Fibroblast of skin of left biceps (primary cell): ENCODE data around the gene ARMC2.
"Not testable (repeated sequence)": the region's sequence is repeated elsewhere in the genome, so short reads cannot be mapped to it uniquely, and the experiment has no call there.

Source experiments
- DNase-seq, 2 experiments: peaks; one replicate each; pipeline ENCODE4 v3.0.0-alpha.2; 2013; ENCODE audit warnings: low read depth in 2 of 2

Gene ARMC2

GRCh38 chr6:108870357-108870756 is 22.1 kb downstream of the ARMC2 start:
- no peak for DNase-seq

DNA sequence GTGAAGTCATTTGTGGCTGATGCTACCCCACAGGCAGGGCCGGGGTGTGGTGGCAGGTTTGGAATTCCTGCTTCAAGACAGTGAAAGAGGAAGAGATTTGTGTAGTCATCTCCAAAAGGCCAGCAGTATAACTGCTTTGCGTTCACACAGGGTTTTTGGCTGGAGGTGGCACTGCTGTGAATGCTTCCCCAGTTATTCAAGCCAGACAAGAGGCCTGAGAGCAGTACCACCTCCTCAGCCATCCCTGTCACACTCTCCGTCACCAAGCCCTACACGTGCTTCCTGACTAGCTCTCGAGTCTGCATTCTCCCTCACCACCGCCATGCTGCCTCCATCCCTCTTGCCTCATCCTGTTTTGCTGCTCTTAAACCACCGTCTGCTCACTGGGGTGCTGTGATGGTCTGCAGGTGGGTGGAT is 23.9 kb downstream of the ARMC2 start:
- no peak for DNase-seq

- no peak for DNase-seq
These were observed 24.4 kb downstream of the ARMC2 start for GRCh38 chr6:108872575-108872974.

DNA sequence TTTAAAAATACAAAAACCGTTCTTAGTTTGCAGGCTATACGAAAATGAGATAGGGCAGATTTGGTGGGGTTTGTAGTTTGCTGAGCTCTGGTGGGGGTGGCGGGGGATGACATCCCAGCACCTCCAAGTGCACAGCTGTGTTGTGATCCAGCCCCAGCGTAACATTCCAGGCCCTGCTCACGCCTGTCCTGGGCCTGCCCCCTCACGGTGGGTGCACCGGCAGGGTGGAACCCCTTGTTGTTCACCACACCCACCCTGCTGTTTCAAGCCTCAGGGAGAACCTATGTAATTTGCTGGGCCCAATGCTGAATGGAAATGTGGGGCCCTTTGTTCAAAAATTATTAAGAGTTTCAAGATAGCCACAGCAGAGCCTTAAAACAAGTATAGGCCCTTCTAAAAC is 25.0 kb downstream of the ARMC2 start:
- no peak for DNase-seq

GRCh38 chr6:108873971-108874370 is 25.7 kb downstream of the ARMC2 start:
- DNase-seq = no peak

- no peak for DNase-seq
These were observed 26.4 kb downstream of the ARMC2 start for GRCh38 chr6:108874470-108875160.

DNA sequence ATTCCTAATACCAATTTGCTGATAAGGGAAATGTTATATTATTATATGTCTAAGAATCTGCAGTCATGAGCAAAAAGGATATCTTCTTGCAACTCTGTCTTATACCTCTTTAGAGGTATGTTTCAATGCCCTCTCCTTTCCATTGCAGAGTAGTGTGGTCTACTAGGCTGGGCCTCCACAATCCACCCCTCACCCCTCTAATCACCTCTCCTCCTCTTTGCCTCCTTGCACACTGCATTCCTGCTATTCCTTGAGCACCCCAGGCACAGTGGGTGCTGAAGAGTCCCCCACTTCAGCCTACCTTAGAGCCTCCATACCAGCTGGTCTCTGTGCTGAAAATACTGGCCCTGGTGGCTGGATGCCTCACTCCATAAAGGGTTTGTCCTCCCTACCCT is 26.9 kb downstream of the ARMC2 start:
- DNase-seq = no peak

GRCh38 chr6:108877046-108877751 is 29.0 kb downstream of the ARMC2 start:
- peak; percentile 39 to 45 for DNase-seq

DNA sequence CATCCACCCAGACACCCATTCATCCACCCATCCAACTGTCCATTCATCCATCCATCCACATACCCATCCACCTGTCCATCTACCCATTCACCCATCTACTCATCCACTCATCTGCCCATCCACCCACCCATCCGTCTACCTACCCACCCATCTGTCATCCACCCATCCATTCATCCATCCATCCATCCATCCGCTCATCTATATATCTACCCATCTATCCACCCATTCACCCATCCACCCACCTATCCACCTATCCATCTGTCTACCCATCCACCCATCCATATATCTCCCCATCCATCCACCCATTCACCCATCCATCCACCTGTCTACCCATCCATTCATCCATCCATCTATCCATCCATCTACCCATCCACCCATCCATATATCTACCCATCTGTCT is 30.7 kb downstream of the ARMC2 start:
- DNase-seq = no peak

- no peak for DNase-seq
These were observed 35.0 kb downstream of the ARMC2 start for GRCh38 chr6:108883172-108883571.

DNA sequence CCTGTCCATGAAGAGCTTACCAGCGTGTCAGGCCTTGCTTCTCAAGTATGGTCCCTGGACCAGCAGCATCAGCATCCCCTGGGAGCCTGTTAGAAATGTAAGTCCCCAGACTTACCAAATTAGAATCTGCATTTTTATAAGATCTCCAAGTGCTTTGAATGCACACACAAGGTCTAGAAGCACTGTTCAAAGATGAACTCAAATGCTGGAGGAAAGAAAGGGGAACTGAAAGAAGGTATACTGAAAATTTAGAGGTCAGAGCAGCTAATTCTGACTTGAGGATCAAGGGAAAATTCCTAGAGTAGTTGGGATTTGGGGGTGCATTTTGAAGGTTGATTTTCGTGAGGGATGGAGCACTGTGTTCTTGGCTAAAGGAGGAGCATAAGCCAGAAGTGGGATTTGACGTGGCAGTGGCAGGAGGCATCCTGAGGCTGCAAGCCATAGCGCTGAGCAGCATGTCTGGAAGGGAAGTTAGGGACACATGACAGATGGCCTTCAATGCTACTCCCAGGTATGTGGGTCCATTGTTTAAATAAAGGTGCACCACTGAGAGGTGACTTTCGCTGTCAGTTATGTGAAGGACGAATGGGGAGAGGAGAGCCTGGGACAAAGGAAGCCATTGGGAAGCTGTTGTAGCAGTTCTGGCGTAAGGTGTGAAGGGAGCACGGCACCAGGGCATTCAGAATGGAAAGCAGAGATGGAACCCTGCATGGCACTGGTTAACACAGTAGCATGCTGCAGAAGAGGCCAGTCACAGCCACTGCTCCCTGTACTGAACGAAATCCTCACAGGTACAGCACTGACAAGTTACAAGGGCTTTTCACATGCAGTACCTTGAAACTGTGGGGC is 36.2 kb downstream of the ARMC2 start:
- no peak for DNase-seq

- DNase-seq = no peak
These were observed 39.8 kb downstream of the ARMC2 start for GRCh38 chr6:108888052-108888451.

DNA sequence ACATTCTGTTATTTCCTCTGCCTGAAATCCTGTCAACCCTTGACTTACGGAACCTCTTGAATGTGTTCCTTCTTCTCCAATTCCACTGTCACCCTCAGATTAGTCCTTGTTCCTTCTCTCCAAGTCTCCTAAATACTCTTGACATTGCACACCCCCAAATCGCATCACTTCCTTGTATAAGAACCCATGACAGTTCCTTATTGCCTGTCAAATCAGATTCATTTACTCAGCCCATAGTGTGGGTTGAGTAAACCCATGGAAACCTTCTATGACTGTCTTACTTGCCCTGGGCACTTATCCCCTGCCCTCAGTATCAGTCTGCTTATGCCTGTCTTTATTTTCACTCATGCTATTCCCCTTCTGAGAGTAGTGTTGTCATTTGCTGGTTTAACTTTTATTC is 40.5 kb downstream of the ARMC2 start:
- no peak for DNase-seq

DNA sequence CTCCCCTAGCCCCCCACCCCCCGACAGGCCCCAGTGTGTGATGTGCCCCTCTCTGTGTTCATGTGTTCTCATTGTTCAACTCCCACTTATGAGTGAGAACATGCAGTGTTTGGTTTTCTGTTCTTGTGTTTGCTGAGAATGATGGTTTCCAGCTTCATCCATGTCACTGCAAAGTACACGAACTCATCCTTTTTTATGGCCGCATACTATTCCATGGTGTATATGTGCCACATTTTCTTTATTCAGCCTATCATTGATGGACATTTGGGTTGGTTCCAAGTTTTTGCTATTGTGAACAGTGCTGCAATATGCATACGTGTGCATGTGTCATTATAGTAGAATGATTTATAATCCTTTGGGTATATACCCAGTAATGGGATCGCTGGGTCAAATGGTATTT is 42.7 kb downstream of the ARMC2 start:
- DNase-seq = not testable (repeated sequence)

GRCh38 chr6:108895571-108895970 is 47.3 kb downstream of the ARMC2 start:
- DNase-seq = no peak

DNA sequence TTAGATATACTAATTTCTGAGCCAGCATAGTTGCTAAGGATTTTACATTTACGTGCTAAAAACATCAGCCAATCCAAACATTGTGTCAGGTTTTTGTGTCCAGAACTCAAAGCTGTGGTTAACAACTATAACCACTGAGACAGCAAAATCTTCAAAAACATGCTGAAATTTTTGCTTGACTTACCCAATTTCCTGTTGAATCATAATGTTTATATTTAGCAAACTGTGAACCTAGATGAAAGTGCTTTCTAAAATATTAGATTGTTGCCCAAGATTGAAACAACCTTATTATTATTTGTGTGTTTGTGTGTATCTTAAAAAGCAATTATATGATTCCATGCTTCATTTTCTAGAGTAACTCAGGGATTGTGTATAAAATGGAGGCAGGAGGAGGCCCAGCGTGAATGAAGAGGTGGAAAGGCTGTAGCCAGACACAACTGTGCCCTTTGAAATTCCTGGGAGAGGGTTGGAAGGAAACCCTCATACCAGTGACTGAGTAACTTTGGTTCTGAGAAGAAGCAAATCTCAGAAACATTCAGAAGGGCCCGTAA is 48.0 kb downstream of the ARMC2 start:
- DNase-seq = peak; percentile 66 to 67

GRCh38 chr6:108897371-108897770 is 49.1 kb downstream of the ARMC2 start:
- DNase-seq = no peak

DNA sequence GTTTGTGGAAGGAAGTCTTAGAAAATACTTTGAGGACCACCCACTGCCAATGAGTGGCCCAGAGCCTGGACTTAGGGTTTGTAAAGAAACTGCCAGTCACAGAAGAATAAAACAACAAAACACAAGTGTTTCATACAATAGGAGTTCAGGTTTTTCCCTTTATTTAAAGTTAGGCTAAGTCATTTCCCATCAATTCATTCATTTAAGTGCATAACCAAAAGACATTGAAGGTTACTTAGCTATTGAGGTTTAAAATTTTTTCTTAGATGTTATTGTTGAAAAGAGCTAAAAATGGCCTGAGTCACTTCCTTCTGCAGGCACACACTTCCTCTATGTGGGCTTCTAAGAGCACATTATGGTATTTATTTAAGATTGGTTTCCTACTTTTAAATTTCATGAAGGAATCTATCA is 54.2 kb downstream of the ARMC2 start:
- DNase-seq = no peak

DNA sequence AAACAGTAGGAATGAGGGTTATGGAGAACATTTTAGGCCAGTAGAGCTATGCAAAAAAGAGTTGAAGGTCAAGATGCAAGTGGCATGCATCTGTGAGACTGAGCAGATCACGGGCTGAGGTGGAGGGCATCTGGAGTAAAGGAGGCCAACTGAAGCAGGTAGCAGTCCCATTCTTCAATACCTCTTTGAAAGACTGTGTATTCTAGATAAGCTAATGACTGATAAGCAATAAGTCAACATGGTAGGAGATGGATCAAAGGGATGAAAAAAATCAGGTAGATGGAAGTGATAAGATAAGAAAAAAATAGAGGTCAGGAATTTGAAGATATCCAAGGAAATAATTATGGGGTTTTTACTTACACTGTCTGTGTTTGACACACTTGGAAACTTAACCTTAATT is 55.6 kb downstream of the ARMC2 start:
- DNase-seq = no peak

DNA sequence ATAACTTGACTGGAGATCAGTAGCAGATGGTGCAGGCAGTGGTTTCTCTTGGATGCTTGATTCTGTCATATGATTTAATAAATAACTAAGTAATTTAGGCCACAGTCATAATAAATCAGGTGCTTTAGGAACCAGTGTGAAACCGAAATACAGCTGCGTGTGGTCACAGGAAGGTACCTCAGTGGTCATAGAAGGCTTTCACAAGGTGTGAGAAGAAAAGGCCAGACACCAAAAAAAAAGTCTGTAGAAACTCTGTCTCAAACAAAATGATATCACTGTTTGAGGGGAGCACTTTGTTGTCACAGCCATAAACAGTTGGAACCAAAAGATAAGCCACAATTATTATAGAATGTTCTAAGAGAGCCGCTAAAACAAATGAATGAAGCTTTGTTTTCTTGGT is 56.5 kb downstream of the ARMC2 start:
- DNase-seq = no peak

- no peak for DNase-seq
These were observed 66.2 kb downstream of the ARMC2 start for GRCh38 chr6:108914235-108915022.

DNA sequence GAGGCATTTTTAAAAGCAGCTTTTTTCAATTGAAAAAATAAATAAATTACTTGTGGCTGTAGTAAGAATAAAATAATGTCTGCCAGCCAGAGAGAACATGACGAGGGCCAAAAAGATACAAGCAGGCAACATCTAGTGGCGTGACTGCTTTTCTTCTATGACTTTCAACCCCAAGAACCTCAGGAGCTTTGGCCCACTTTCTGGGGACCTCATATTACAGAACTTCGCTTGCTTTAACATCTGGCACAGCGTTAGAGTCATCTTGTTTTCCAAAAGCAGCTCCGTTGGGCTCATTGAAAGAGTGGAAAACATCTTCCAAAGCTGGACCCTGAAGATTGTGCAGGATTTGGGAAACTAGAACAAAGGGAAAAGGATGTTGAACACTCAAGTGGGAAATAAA is 67.0 kb downstream of the ARMC2 start:
- no peak for DNase-seq
